B cell (primary cell): Measurements from ENCODE around the gene CLDN24.

Experiments
- CTCF ChIP-seq: fragments of 200-600 bp; IDR thresholded peaks from one replicate; pipeline ENCODE4 v1.8.0; 2022; ENCODE audit warnings: antibody characterized with exemption, mild to moderate bottlenecking
- EZH2 ChIP-seq: IDR thresholded peaks from 2 replicates; pipeline ENCODE4 v1.6.1; 2012; ENCODE audit warnings: borderline replicate concordance, low read depth, mild to moderate bottlenecking, moderate library complexity, low read length; ENCODE audit not compliant: insufficient read depth, poor library complexity, severe bottlenecking

GRCh38 chr4:183321079-183321478, 1.1 kb downstream of the CLDN24 start:
- TF ChIP-seq EZH2 = no peak
- no peak for TF ChIP-seq CTCF
